H1 (cell line): ENCODE data around the gene RICTOR. TPM values are rescaled to one million over a fixed set of nuclear protein-coding genes. Genes with fewer than 3 reads are reported as not detected.

Source experiments
- CTCF ChIA-PET: fragments of 300-600 bp; sonication (Branson Sonifier 250); formaldehyde crosslinking; loops from one replicate; lab custom pipeline; 2021; ENCODE audit not compliant: partially characterized antibody; lab: Charles Lee
- POLR2A ChIA-PET: fragments of 300-600 bp; sonication (Branson Sonifier 250); formaldehyde crosslinking; loops from one replicate; lab custom pipeline; 2021; ENCODE audit warnings: inconsistent platforms; ENCODE audit not compliant: partially characterized antibody; lab: Charles Lee
- DNase-seq, 2 experiments: peaks; one replicate each; pipeline versions ENCODE4 v3.0.0 to v3.0.0-alpha.2; 2010 to 2022; ENCODE audit warnings: low spot score in 2 of 2, low read depth in 1 of 2, mixed read lengths in 1 of 2
- FAIRE-seq: peaks from 2 replicates; lab custom pipeline; 2011; peaks lifted over from hg19 to GRCh38; lab: Jason Lieb, UNC
- H2AFZ ChIP-seq: 2 replicates; pipeline ENCODE4 v1.8.1; 2012; ENCODE audit warnings: low read length, inconsistent platforms
- H2AK5ac ChIP-seq: 2 replicates; pipeline ENCODE4 v1.6.1; 2013; ENCODE audit warnings: low read depth, low read length
- H2BK120ac ChIP-seq: replicated peaks from 2 replicates; pipeline ENCODE3; 2013; ENCODE audit warnings: low read depth, low read length, inconsistent platforms
- H2BK12ac ChIP-seq: 2 replicates; pipeline ENCODE4 v1.6.1; 2013; ENCODE audit warnings: low read depth, low read length
- H2BK15ac ChIP-seq: 2 replicates; pipeline ENCODE4 v1.6.1; 2013; ENCODE audit warnings: low read length
- H2BK20ac ChIP-seq: 2 replicates; pipeline ENCODE4 v1.6.1; 2013; ENCODE audit warnings: low read length
- H2BK5ac ChIP-seq: 2 replicates; pipeline ENCODE4 v1.6.1; 2013; ENCODE audit warnings: low read depth, low read length
- H3K14ac ChIP-seq: 2 replicates; pipeline ENCODE4 v1.6.1; 2013; ENCODE audit warnings: inconsistent platforms; ENCODE audit not compliant: insufficient read length
- H3K18ac ChIP-seq: 2 replicates; pipeline ENCODE4 v1.6.1; 2013; ENCODE audit warnings: low read length; ENCODE audit errors: extremely low read depth
- H3K23ac ChIP-seq: 2 replicates; pipeline ENCODE4 v1.6.1; 2013; ENCODE audit warnings: inconsistent platforms; ENCODE audit not compliant: insufficient read length
- H3K23me2 ChIP-seq: 2 replicates; pipeline ENCODE4 v1.6.1; 2013; ENCODE audit warnings: low read depth, low read length
- H3K27ac ChIP-seq: 2 replicates; pipeline ENCODE4 v1.6.1; 2011; ENCODE audit warnings: low read depth, low read length, inconsistent platforms
- H3K27me3 ChIP-seq, 4 experiments: replicated peaks in 1 of 4; 1 replicate in 1 of 4; 2 replicates in 3 of 4; pipeline versions ENCODE4 v1.6.1 to v1.8.1; 2011 to 2013; ENCODE audit warnings: low read length in 3 of 4, mild to moderate bottlenecking in 3 of 4, inconsistent platforms in 2 of 4, mixed read lengths in 2 of 4, moderate library complexity in 1 of 4; ENCODE audit not compliant: control insufficient read depth in 3 of 4, insufficient read depth in 3 of 4; ENCODE audit errors: extremely low read depth in 1 of 4
- H3K36me3 ChIP-seq, 4 experiments: 2 replicates each; pipeline versions ENCODE4 v1.6.1 to v1.8.1; 2011 to 2013; ENCODE audit warnings: mild to moderate bottlenecking in 4 of 4, low read length in 3 of 4, moderate library complexity in 2 of 4, control low read depth in 1 of 4, inconsistent platforms in 1 of 4; ENCODE audit not compliant: insufficient read depth in 4 of 4, control insufficient read depth in 2 of 4
- H3K4ac ChIP-seq: replicated peaks from 2 replicates; pipeline ENCODE3; 2013; ENCODE audit warnings: low read length, low read depth, mixed read lengths, inconsistent platforms; ENCODE audit not compliant: insufficient read length
- H3K4me1 ChIP-seq, 4 experiments: replicated peaks in 1 of 4; 1 replicate in 1 of 4; 2 replicates in 3 of 4; pipeline versions ENCODE4 v1.6.1 to v1.8.1; 2011 to 2013; ENCODE audit warnings: low read length in 3 of 4, inconsistent platforms in 2 of 4, mixed read lengths in 1 of 4; ENCODE audit not compliant: insufficient read depth in 4 of 4, control insufficient read depth in 3 of 4
- H3K4me2 ChIP-seq, 2 experiments: 2 replicates each; pipeline versions ENCODE4 v1.6.1 to v1.8.1; 2011 to 2013; ENCODE audit warnings: low read depth in 2 of 2, low read length in 2 of 2, control low read depth in 1 of 2, inconsistent platforms in 1 of 2, mild to moderate bottlenecking in 1 of 2; ENCODE audit not compliant: insufficient read depth in 1 of 2
- H3K4me3 ChIP-seq, 4 experiments: fragments of 200-600, 300-600 bp in 1 of 4; sonication (generic), shearing (Covaris generic), sonication (Bioruptor Twin) in 1 of 4; 2 replicates each; pipeline versions ENCODE4 v1.5.1 to v1.8.1; 2011 to 2016; ENCODE audit warnings: low read length in 4 of 4, low read depth in 3 of 4, control low read depth in 2 of 4, inconsistent platforms in 2 of 4, mild to moderate bottlenecking in 2 of 4, mixed read lengths in 1 of 4, moderate library complexity in 1 of 4; ENCODE audit not compliant: insufficient read depth in 2 of 4; ENCODE audit errors: extremely low read depth in 1 of 4
- H3K56ac ChIP-seq: replicated peaks from 2 replicates; pipeline ENCODE3; 2013; ENCODE audit warnings: low read depth, mild to moderate bottlenecking, mixed read lengths, low read length, inconsistent platforms; ENCODE audit not compliant: insufficient read length
- H3K79me1 ChIP-seq: 2 replicates; pipeline ENCODE4 v1.6.1; 2013; ENCODE audit warnings: low read depth, low read length, control low read depth
- H3K79me2 ChIP-seq, 2 experiments: 2 replicates each; pipeline versions ENCODE4 v1.6.1 to v1.8.1; 2012 to 2013; ENCODE audit warnings: low read length in 2 of 2, mild to moderate bottlenecking in 2 of 2, inconsistent platforms in 1 of 2; ENCODE audit not compliant: insufficient read depth in 2 of 2, control insufficient read depth in 1 of 2
- H3K9ac ChIP-seq, 4 experiments: replicated peaks in 1 of 4; 1 replicate in 1 of 4; 2 replicates in 3 of 4; pipeline versions ENCODE4 v1.6.1 to v1.8.1; 2011 to 2013; ENCODE audit warnings: low read depth in 3 of 4, low read length in 3 of 4, control low read depth in 2 of 4, mild to moderate bottlenecking in 2 of 4, moderate library complexity in 2 of 4, inconsistent platforms in 1 of 4; ENCODE audit errors: extremely low read depth in 1 of 4
- H3K9me3 ChIP-seq, 2 experiments: 2 replicates each; pipeline versions ENCODE4 v1.6.1 to v1.8.1; 2012 to 2013; ENCODE audit warnings: mild to moderate bottlenecking in 2 of 2, moderate library complexity in 2 of 2, control low read depth in 1 of 2, inconsistent platforms in 1 of 2, low read depth in 1 of 2, low read length in 1 of 2, mixed read lengths in 1 of 2; ENCODE audit not compliant: insufficient read depth in 2 of 2
- H4K20me1 ChIP-seq, 2 experiments: replicated peaks in 1 of 2; 2 replicates each; pipeline versions ENCODE3 to v1.8.1; 2011 to 2013; ENCODE audit warnings: inconsistent platforms in 2 of 2, low read length in 2 of 2, mild to moderate bottlenecking in 1 of 2; ENCODE audit not compliant: insufficient read depth in 2 of 2, control insufficient read depth in 1 of 2
- H4K5ac ChIP-seq: 2 replicates; pipeline ENCODE4 v1.6.1; 2013; ENCODE audit warnings: low read length, low read depth, mixed read lengths, inconsistent platforms; ENCODE audit not compliant: insufficient read length
- H4K8ac ChIP-seq: 2 replicates; pipeline ENCODE4 v1.8.0; 2013; ENCODE audit warnings: mild to moderate bottlenecking, moderate library complexity, low read length, inconsistent platforms; ENCODE audit not compliant: insufficient read depth; ENCODE audit errors: extremely low read depth
- H4K91ac ChIP-seq: replicated peaks from 2 replicates; pipeline ENCODE3; 2013; ENCODE audit warnings: low read length, mixed read lengths, inconsistent platforms; ENCODE audit not compliant: insufficient read length
- CBX8 ChIP-seq: fragments of 300-800, 300-1000 bp; sonication (generic); IDR thresholded peaks from 2 replicates; pipeline ENCODE4 v1.7.1; 2016; ENCODE audit warnings: low read depth, low read length, borderline replicate concordance
- CTCF ChIP-seq, 3 experiments: IDR thresholded peaks; 1 replicate in 2 of 3; 2 replicates in 1 of 3; pipeline versions ENCODE4 v1.5.1 to v1.6.1; 2011; ENCODE audit warnings: low read length in 3 of 3, mild to moderate bottlenecking in 3 of 3, inconsistent platforms in 2 of 3, low read depth in 1 of 3, moderate library complexity in 1 of 3; ENCODE audit not compliant: insufficient read depth in 1 of 3; ENCODE audit errors: control extremely low read depth in 1 of 3
- HDAC6 ChIP-seq: IDR thresholded peaks from one replicate; pipeline ENCODE4 v1.7.1; 2012; ENCODE audit warnings: low read depth, mild to moderate bottlenecking, inconsistent platforms, low read length, moderate library complexity
- KDM1A ChIP-seq: fragments of 200-600, 300-600 bp; sonication (generic); IDR thresholded peaks from 2 replicates; pipeline ENCODE4 v1.7.1; 2016; ENCODE audit warnings: mild to moderate bottlenecking, low read length, borderline replicate concordance
- SP2 ChIP-seq: IDR thresholded peaks from 2 replicates; pipeline ENCODE4 v1.6.1; 2012; ENCODE audit warnings: mild to moderate bottlenecking, low read length, inconsistent platforms
- TCF12 ChIP-seq: IDR thresholded peaks from 2 replicates; pipeline ENCODE4 v1.6.1; 2011; ENCODE audit warnings: low read depth, mild to moderate bottlenecking, low read length
- ZNF274 ChIP-seq: IDR thresholded peaks from 2 replicates; pipeline ENCODE4 v1.7.0; 2012; ENCODE audit warnings: low read length, borderline replicate concordance; ENCODE audit errors: extremely low read depth
- WGBS, 2 experiments: shearing (Covaris generic) in 1 of 2; methylation state at CpG; one replicate each; pipeline versions ENCODE4 v1.1.6 to v1.1.7; 2013 to 2015; ENCODE audit warnings: low lambda C conversion rate in 2 of 2, mixed read lengths in 2 of 2, inconsistent platforms in 1 of 2, low coverage in 1 of 2, missing lambda C conversion rate in 1 of 2; ENCODE audit not compliant: insufficient replicate concordance in 2 of 2, insufficient coverage in 1 of 2, insufficient read length in 1 of 2; ENCODE audit errors: extremely low coverage in 1 of 2, missing lambda C conversion rate in 1 of 2; 5-methylcytosine and 5-hydroxymethylcytosine counted together
- polyA plus RNA-seq, 7 experiments: library from polyadenylated mRNA; depleted of rRNA in 3 of 7; stranded (reverse) in 5 of 7; unstranded in 2 of 7; fragments of >200 nt in 5 of 7; fragments of 200-250 nt in 2 of 7; gene quantifications; 1 replicate in 5 of 7; 2 replicates in 1 of 7; 4 replicates in 1 of 7; pipeline versions ENCODE4 v1.2.1 to v1.2.3, GENCODE V29; 2011 to 2013; ENCODE audit warnings: missing spikeins in 2 of 7, mixed read lengths in 2 of 7
- total RNA-seq: library from RNA; stranded (reverse); fragmentation: NEBNext Ultra II Directional; extraction: Animal tissue kit (Norgen Biotek cat#: 25700); gene quantifications from 2 replicates; pipeline ENCODE4 v1.2.1, GENCODE V29; 2021

Gene RICTOR
- total and polyA plus RNA-seq, 2 of the 8 experiments (the other 6 are each of a cell fraction or from before 2014, with no cell fraction given), result 4.3 to 26.6 TPM

DNA sequence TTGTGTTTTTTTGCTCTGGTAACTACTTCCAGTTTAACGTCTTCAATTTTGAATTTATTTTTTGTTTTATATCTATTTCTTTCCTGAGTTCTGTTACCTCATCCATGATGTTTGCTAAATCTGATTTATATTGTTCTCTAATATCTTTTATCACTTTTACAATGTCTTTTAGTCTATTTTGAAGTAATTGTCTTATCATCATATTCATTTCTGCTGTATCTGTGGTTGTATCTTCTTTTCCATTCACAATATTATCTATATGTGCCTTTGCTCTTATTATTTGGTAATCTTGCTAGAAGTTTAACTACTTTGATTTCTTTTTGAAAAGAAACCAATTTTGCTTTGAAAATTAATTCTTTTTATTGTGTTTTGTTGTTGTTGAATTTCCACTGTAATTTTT is 184.8 kb downstream of the RICTOR start:
- no peaks in the 10 kb centered on the region for H3K23me2 ChIP-seq
- no peak overlapping the region for H3K4me2 ChIP-seq
- H3K36me3 ChIP-seq, result no peaks in the 10 kb centered on the region
- H3K14ac ChIP-seq, result no peak overlapping the region
- no peak for FAIRE-seq
- H2BK20ac ChIP-seq, result no peak overlapping the region
- no peaks in the 10 kb centered on the region for H4K20me1 ChIP-seq
- no peak overlapping the region for H4K5ac ChIP-seq
- CTCF ChIA-PET, result no interaction called here
- no peak for TF ChIP-seq ZNF274
- no peak for TF ChIP-seq CTCF (IDR thresholded peaks at IDR 0.05; ENCODE audit: control extremely low read depth in 1 of 3, insufficient read depth in 1 of 3, low read depth in 1 of 3, low read length in 3 of 3)
- TF ChIP-seq TCF12, result no peak
- TF ChIP-seq HDAC6, result no peak
- TF ChIP-seq SP2, result no peak
- TF ChIP-seq CBX8, result no peak
- no peak for TF ChIP-seq KDM1A
- H3K18ac ChIP-seq, result no peak overlapping the region
- H2AFZ ChIP-seq, result no peak overlapping the region
- H2BK12ac ChIP-seq, result no peak overlapping the region
- 92% methylated on average over 1 of the region's 1 CpG; no CpG with 5 or more reads in 1 of the 2 experiments for WGBS, 2 experiments
- no peaks in the 10 kb centered on the region for H3K79me2 ChIP-seq
- no peak overlapping the region for H4K8ac ChIP-seq
- H3K9me3 ChIP-seq, result no peaks in the 10 kb centered on the region
- no peak overlapping the region for H2AK5ac ChIP-seq
- H3K4ac ChIP-seq, result no peak overlapping the region
- no peak overlapping the region for H3K23ac ChIP-seq
- DNase-seq, result no peak
- POLR2A ChIA-PET, result no interaction called here
- peaks cover 0 to 2% (median 0%) of the 10 kb centered on the region in 4 experiments; a peak in 1 of 7 replicates for H3K27me3 ChIP-seq
- no peak overlapping the region for H4K91ac ChIP-seq
- H3K79me1 ChIP-seq, result no peaks in the 10 kb centered on the region
- H3K27ac ChIP-seq, result no peak overlapping the region
- H3K56ac ChIP-seq, result no peak overlapping the region
- peaks cover 0 to 4% (median 1%) of the 10 kb centered on the region in 4 experiments; a peak in 2 of 7 replicates for H3K4me1 ChIP-seq
- no peak overlapping the region for H3K4me3 ChIP-seq
- no peak overlapping the region for H2BK120ac ChIP-seq
- H2BK15ac ChIP-seq, result no peak overlapping the region
- no peak overlapping the region for H2BK5ac ChIP-seq
- H3K9ac ChIP-seq, result no peak overlapping the region
